K562 (cell line): ENCODE results near the gene DUOXA2. TPM values are rescaled to one million over a fixed set of nuclear protein-coding genes. Genes with fewer than 3 reads are reported as not detected.

Experiments used
- ATAC-seq: fragments of 200-7000 bp; cut with Tn5 transposase; 3 replicates; pipeline ENCODE4 v1.9.1; 2020; ENCODE audit warnings: moderate library complexity
- BruUV-seq: library from RNA; stranded (reverse); fragments of 400-500 nt; replicated peaks from 2 replicates; lab custom pipeline; 2021; lab: Mats Ljungman, UMichigan
- CTCF ChIA-PET: fragments of 300-600 bp; formaldehyde crosslinking; extraction: SDS; loops from one replicate; lab custom pipeline; 2021; ENCODE audit warnings: low intra/inter-chr PET ratio; lab: Yijun Ruan, JAX
- POLR2A ChIA-PET: fragments of 300-600, 350-650 bp; sonication (Branson Sonifier 250); formaldehyde crosslinking; extraction: SDS; loops from one replicate; lab custom pipeline; 2021; ENCODE audit warnings: antibody characterized with exemption, inconsistent platforms; lab: Yijun Ruan, JAX
- DNase-seq, 4 experiments: peaks; one replicate each; pipeline versions ENCODE4 v3.0.0 to v3.0.0-alpha.2; 2011 to 2018; ENCODE audit warnings: low spot score in 3 of 4, mixed read lengths in 3 of 4; ENCODE audit errors: extremely low read depth in 1 of 4
- FAIRE-seq: peaks from 2 replicates; lab custom pipeline; 2011; peaks lifted over from hg19 to GRCh38; lab: Jason Lieb, UNC
- H2AFZ ChIP-seq: 2 replicates; pipeline ENCODE4 v1.6.0; 2011; ENCODE audit warnings: low read depth, low read length, control low read depth, inconsistent platforms
- H3K27ac ChIP-seq: fragments of 200-600 bp; 3 replicates; pipeline ENCODE4 v1.8.0; 2011; ENCODE audit warnings: low read depth, mild to moderate bottlenecking, control low read depth, inconsistent platforms, low read length, moderate library complexity, mixed read lengths; ENCODE audit errors: extremely low read depth
- H3K27me3 ChIP-seq, 2 experiments: fragments of 300-600 bp in 1 of 2; 2 replicates in 1 of 2; 3 replicates in 1 of 2; pipeline versions ENCODE4 v1.6.0 to v1.8.0; 2011; ENCODE audit warnings: inconsistent platforms in 2 of 2, low read length in 2 of 2, mild to moderate bottlenecking in 1 of 2, mixed read lengths in 1 of 2, moderate library complexity in 1 of 2; ENCODE audit not compliant: control insufficient read depth in 2 of 2, insufficient read depth in 2 of 2
- H3K36me3 ChIP-seq: fragments of 300-600 bp; 3 replicates; pipeline ENCODE4 v1.8.0; 2011; ENCODE audit warnings: mild to moderate bottlenecking, low read length, inconsistent platforms; ENCODE audit not compliant: control insufficient read depth, insufficient read depth
- H3K4me1 ChIP-seq, 2 experiments: fragments of 200-600 bp in 1 of 2; replicated peaks in 1 of 2; 2 replicates in 1 of 2; 3 replicates in 1 of 2; pipeline versions ENCODE4 v1.5.1 to v1.8.0; 2011; ENCODE audit warnings: inconsistent platforms in 2 of 2, low read length in 2 of 2, mild to moderate bottlenecking in 1 of 2, mixed read lengths in 1 of 2, moderate library complexity in 1 of 2; ENCODE audit not compliant: control insufficient read depth in 2 of 2, insufficient read depth in 2 of 2
- H3K4me2 ChIP-seq: 2 replicates; pipeline ENCODE4 v1.6.1; 2011; ENCODE audit warnings: low read length, control low read depth, inconsistent platforms, mixed read lengths; ENCODE audit not compliant: insufficient read depth
- H3K4me3 ChIP-seq: fragments of 200-600 bp; sonication (generic), shearing (Covaris generic); 2 replicates; pipeline ENCODE4 v1.5.1; 2016; ENCODE audit warnings: control low read depth, inconsistent platforms
- H3K79me2 ChIP-seq: fragments of 200-600 bp; 3 replicates; pipeline ENCODE4 v1.8.0; 2011; ENCODE audit warnings: low read length, inconsistent platforms; ENCODE audit not compliant: control insufficient read depth, insufficient read depth
- H3K9ac ChIP-seq, 2 experiments: 2 replicates each; pipeline versions ENCODE4 v1.6.0 to v1.6.1; 2011; ENCODE audit warnings: low read depth in 2 of 2, low read length in 2 of 2, control low read depth in 1 of 2, inconsistent platforms in 1 of 2, mild to moderate bottlenecking in 1 of 2, mixed read lengths in 1 of 2; ENCODE audit not compliant: insufficient read depth in 1 of 2
- H3K9me1 ChIP-seq: one replicate; pipeline ENCODE4 v1.6.0; 2011; ENCODE audit warnings: inconsistent platforms, mild to moderate bottlenecking, low read length, moderate library complexity; ENCODE audit not compliant: control insufficient read depth, insufficient read depth
- H3K9me3 ChIP-seq: replicated peaks from 2 replicates; pipeline ENCODE4 v1.5.1; 2011; ENCODE audit warnings: low read depth, low read length, inconsistent platforms; ENCODE audit not compliant: control insufficient read depth, insufficient read depth
- H4K20me1 ChIP-seq: replicated peaks from 2 replicates; pipeline ENCODE4 v1.6.1; 2011; ENCODE audit warnings: low read length, inconsistent platforms, mixed read lengths; ENCODE audit not compliant: control insufficient read depth, insufficient read depth
- CTBP1 ChIP-seq: fragments of 450-650 bp; IDR thresholded peaks from 2 replicates; pipeline ENCODE4 v1.6.1; 2016; ENCODE audit warnings: borderline replicate concordance
- FOSL1 ChIP-seq: fragments of 200-800 bp; sonication (Bioruptor generic); conservative IDR thresholded peaks from 2 replicates; pipeline ENCODE4 v1.6.1; 2016; ENCODE audit warnings: missing genetic modification characterization, missing compliant biosample characterization
- HOXB6 ChIP-seq: fragments of 250-450 bp; sonication (Bioruptor Pico); IDR thresholded peaks from 2 replicates; pipeline ENCODE4 v1.5.1; 2022; ENCODE audit warnings: mild to moderate bottlenecking, borderline replicate concordance
- MEF2D ChIP-seq: conservative IDR thresholded peaks from 2 replicates; pipeline ENCODE4 v1.6.1; 2016; ENCODE audit warnings: low read depth, missing genetic modification characterization, missing compliant biosample characterization
- PHF8 ChIP-seq: fragments of 200-600 bp; sonication (generic); IDR thresholded peaks from 2 replicates; pipeline ENCODE4 v1.6.1; 2012; ENCODE audit warnings: mixed run types, mild to moderate bottlenecking, inconsistent platforms, low read length, moderate library complexity, borderline replicate concordance
- PPARD ChIP-seq: fragments of 250-450 bp; sonication (Bioruptor Pico); IDR thresholded peaks from 2 replicates; pipeline ENCODE4 v1.8.0; 2022; ENCODE audit warnings: inconsistent platforms, mild to moderate bottlenecking, moderate library complexity
- REST ChIP-seq, 2 experiments: fragments of 450-650 bp; formaldehyde crosslinking in 1 of 2; IDR thresholded peaks; 2 replicates each; pipeline versions ENCODE4 v1.4.0 to v1.6.1; 2014 to 2020; ENCODE audit warnings: mild to moderate bottlenecking in 2 of 2, borderline replicate concordance in 1 of 2, low read depth in 1 of 2
- TEAD1 ChIP-seq, 2 experiments: fragments of 450-650 bp in 1 of 2; sonication (generic) in 1 of 2; formaldehyde crosslinking; IDR thresholded peaks; 2 replicates each; pipeline versions ENCODE4 v1.4.0 to v1.8.0; 2020 to 2022; ENCODE audit warnings: mild to moderate bottlenecking in 2 of 2, missing genetic modification reagents in 1 of 2
- TEAD2 ChIP-seq: fragments of 450-650 bp; IDR thresholded peaks from 2 replicates; pipeline ENCODE4 v1.6.1; 2016; ENCODE audit warnings: missing genetic modification characterization, control low read depth, missing compliant biosample characterization
- ZHX1 ChIP-seq: fragments of 150-350 bp; conservative IDR thresholded peaks from 2 replicates; pipeline ENCODE4 v1.6.1; 2014; ENCODE audit warnings: low read length
- WGBS: fragments of 100-300 bp; shearing (Covaris generic); methylation state at CpG from one replicate; pipeline ENCODE4 v1.1.6; 2016; ENCODE audit warnings: low coverage, mixed read lengths; ENCODE audit not compliant: insufficient coverage; ENCODE audit errors: missing lambda C conversion rate; 5-methylcytosine and 5-hydroxymethylcytosine counted together
- in situ Hi-C: fragments of 300-500 bp; cut with MboI; formaldehyde crosslinking; loops from 4 replicates; pipeline ENCODE4 v1.15.0; 2018; ENCODE audit warnings: inconsistent platforms, mixed read lengths
- intact Hi-C: fragments of 100-400 bp; cut with micrococcal nuclease; formaldehyde crosslinking; loops from 2 replicates; pipeline ENCODE4 v1.14.2; 2022
- polyA plus RNA-seq, 8 experiments: library from polyadenylated mRNA; depleted of rRNA in 4 of 8; stranded (reverse) in 5 of 8; unstranded in 3 of 8; fragments of >200 nt; fragmentation: Nextera tagmentation in 2 of 8; fragmentation: Illumina TruSeq in 1 of 8; extraction: Ambion mirVana in 2 of 8; extraction: Trizol in 1 of 8; gene quantifications; 2 replicates each; pipeline versions ENCODE4 v1.2.1 to v1.2.3, GENCODE V29; 2011 to 2014; ENCODE audit warnings: inconsistent platforms in 1 of 8, missing spikeins in 1 of 8
- total RNA-seq, 7 experiments: library from RNA; depleted of rRNA in 6 of 7; stranded (reverse); fragments of >200 nt in 6 of 7; fragmentation: Illumina TruSeq in 2 of 7; extraction: Trizol in 2 of 7; gene quantifications; 2 replicates each; pipeline versions ENCODE4 v1.2.1 to v1.2.3, GENCODE V29; 2011 to 2021; ENCODE audit warnings: low replicate concordance in 1 of 7

Gene DUOXA2
- total and polyA plus RNA-seq, 9 of the 15 experiments (the other 6 are each of a cell fraction or from before 2014, with no cell fraction given) = not detected

GRCh38 chr15:45091576-45091975 lies 22.6 kb upstream of the DUOXA2 start:
- Histone ChIP-seq H3K4me1 (peaks cover 18 to 29% of the 10 kb centered on the region in 2 experiments), H4K20me1 (no peaks in the 10 kb centered on the region), H3K27me3 (no peaks in the 10 kb centered on the region), H3K4me2 (no peak overlapping the region), H3K9me1 (no peaks in the 10 kb centered on the region), H3K27ac (no peak overlapping the region), H3K9me3 (no peaks in the 10 kb centered on the region), H3K36me3 (no peaks in the 10 kb centered on the region), H3K9ac (no peak overlapping the region), H2AFZ (peak overlapping the region; percentile 58; the same call in 1 of the 2 replicates), H3K4me3 (no peak overlapping the region), H3K79me2 (no peaks in the 10 kb centered on the region)
- POLR2A ChIA-PET = interaction anchor here (0.7 kb wide), 1 partner anchor 123 kb away, joined by 3 read pairs; no protein-coding TSS in a partner anchor
- BruUV-seq = no TSS peak
- DNase-seq (no peak), ATAC-seq (peak; percentile 22; the same call in 1 of the 3 replicates), FAIRE-seq (no peak)
- intact Hi-C loops (no loop called here), in situ Hi-C loops (no loop called here)
- CTCF ChIA-PET = interaction anchor here (0.8 kb wide), 1 partner anchor 340 kb away, joined by 3 read pairs; no protein-coding TSS in a partner anchor
- TF ChIP-seq FOSL1 (tag) (0 out of 2 replicates have a peak, but pooled peaks have one; percentile 3), TEAD1 (CRISPR knock-in tag; IDR thresholded peaks at IDR 0.05) (no peak), MEF2D (no peak), HOXB6 (CRISPR knock-in tag) (no peak), TEAD2 (tag) (no peak), REST (IDR thresholded peaks at IDR 0.05; ENCODE audit: borderline replicate concordance) (no peak), REST (CRISPR knock-in tag; IDR thresholded peaks at IDR 0.05; ENCODE audit: low read depth) (no peak), PPARD (CRISPR knock-in tag) (no peak), ZHX1 (no peak), PHF8 (no peak), CTBP1 (0 out of 2 replicates have a peak, but pooled peaks have one; percentile 3)
- WGBS = 37% methylated on average over 2 of the region's 2 CpGs
